ENCODE results near the gene MYO5B.

Gene MYO5B

GRCh38 chr18:49875783-49876182, 319.2 kb downstream of the MYO5B start:
- no peak overlapping the region for H3K4me3 ChIP-seq (ENCODE audit: low read depth in 1 of 2, low read length in 2 of 2)
- H3K9me3 ChIP-seq (ENCODE audit: control insufficient read depth in 1 of 2, low read length in 2 of 2): no peaks in the 10 kb centered on the region
- no peaks in the 10 kb centered on the region for H3K4me1 ChIP-seq (ENCODE audit: control insufficient read depth in 1 of 2, insufficient read depth in 2 of 2, low read length in 2 of 2)
- no peaks in the 10 kb centered on the region for H3K27me3 ChIP-seq (ENCODE audit: low read depth, low read length)
- H3K36me3 ChIP-seq (ENCODE audit: control insufficient read depth in 1 of 2, insufficient read depth in 2 of 2, low read length in 2 of 2): no peaks in the 10 kb centered on the region
- H3K27ac ChIP-seq (ENCODE audit: low read length): no peak overlapping the region

GRCh38 chr18:49875155-49875554, 319.8 kb downstream of the MYO5B start:
- no peak overlapping the region for H3K27ac ChIP-seq (ENCODE audit: low read length)
- H3K9me3 ChIP-seq (ENCODE audit: control insufficient read depth in 1 of 2, low read length in 2 of 2): no peaks in the 10 kb centered on the region
- no peaks in the 10 kb centered on the region for H3K27me3 ChIP-seq (ENCODE audit: low read depth, low read length)
- no peak overlapping the region for H3K4me3 ChIP-seq (ENCODE audit: low read depth in 1 of 2, low read length in 2 of 2)
- H3K36me3 ChIP-seq (ENCODE audit: control insufficient read depth in 1 of 2, insufficient read depth in 2 of 2, low read length in 2 of 2): no peaks in the 10 kb centered on the region
- H3K4me1 ChIP-seq (ENCODE audit: control insufficient read depth in 1 of 2, insufficient read depth in 2 of 2, low read length in 2 of 2): no peaks in the 10 kb centered on the region

- no peak overlapping the region for H3K27ac ChIP-seq (ENCODE audit: low read length)
- no peaks in the 10 kb centered on the region for H3K4me1 ChIP-seq (ENCODE audit: control insufficient read depth in 1 of 2, insufficient read depth in 2 of 2, low read length in 2 of 2)
- H3K27me3 ChIP-seq (ENCODE audit: low read depth, low read length): no peaks in the 10 kb centered on the region
- H3K36me3 ChIP-seq (ENCODE audit: control insufficient read depth in 1 of 2, insufficient read depth in 2 of 2, low read length in 2 of 2): no peaks in the 10 kb centered on the region
- no peaks in the 10 kb centered on the region for H3K9me3 ChIP-seq (ENCODE audit: control insufficient read depth in 1 of 2, low read length in 2 of 2)
- H3K4me3 ChIP-seq (ENCODE audit: low read depth in 1 of 2, low read length in 2 of 2): no peak overlapping the region
Measured at GRCh38 chr18:49874238-49874637, 320.7 kb downstream of the MYO5B start.

- Histone ChIP-seq H3K4me1 (ENCODE audit: control insufficient read depth in 1 of 2, insufficient read depth in 2 of 2, low read length in 2 of 2) (no peaks in the 10 kb centered on the region), H3K9me3 (ENCODE audit: control insufficient read depth in 1 of 2, low read length in 2 of 2) (no peaks in the 10 kb centered on the region), H3K27me3 (ENCODE audit: low read depth, low read length) (no peaks in the 10 kb centered on the region), H3K4me3 (ENCODE audit: low read depth in 1 of 2, low read length in 2 of 2) (no peak overlapping the region), H3K27ac (ENCODE audit: low read length) (no peak overlapping the region), H3K36me3 (ENCODE audit: control insufficient read depth in 1 of 2, insufficient read depth in 2 of 2, low read length in 2 of 2) (no peaks in the 10 kb centered on the region)
Measured at GRCh38 chr18:49869354-49869753, 325.6 kb downstream of the MYO5B start.

- Histone ChIP-seq H3K27ac (ENCODE audit: low read length) (no peak overlapping the region), H3K4me1 (ENCODE audit: control insufficient read depth in 1 of 2, insufficient read depth in 2 of 2, low read length in 2 of 2) (no peaks in the 10 kb centered on the region)
Measured at GRCh38 chr18:49866680-49867079, 328.3 kb downstream of the MYO5B start.

GRCh38 chr18:49865401-49865800, 329.5 kb downstream of the MYO5B start:
- H3K4me3 ChIP-seq (ENCODE audit: low read depth in 1 of 2, low read length in 2 of 2): no peak overlapping the region
- H3K36me3 ChIP-seq (ENCODE audit: control insufficient read depth in 1 of 2, insufficient read depth in 2 of 2, low read length in 2 of 2): no peaks in the 10 kb centered on the region
- H3K27me3 ChIP-seq (ENCODE audit: low read depth, low read length): no peaks in the 10 kb centered on the region
- H3K9me3 ChIP-seq (ENCODE audit: control insufficient read depth in 1 of 2, low read length in 2 of 2): no peaks in the 10 kb centered on the region
- no peaks in the 10 kb centered on the region for H3K4me1 ChIP-seq (ENCODE audit: control insufficient read depth in 1 of 2, insufficient read depth in 2 of 2, low read length in 2 of 2)
- no peak overlapping the region for H3K27ac ChIP-seq (ENCODE audit: low read length)

More at GRCh38 chr18:49866680-49867079, 328.3 kb downstream of the MYO5B start:
- Histone ChIP-seq H3K4me3 (ENCODE audit: low read depth in 1 of 2, low read length in 2 of 2) (no peak overlapping the region), H3K9me3 (ENCODE audit: control insufficient read depth in 1 of 2, low read length in 2 of 2) (no peaks in the 10 kb centered on the region), H3K36me3 (ENCODE audit: control insufficient read depth in 1 of 2, insufficient read depth in 2 of 2, low read length in 2 of 2) (no peaks in the 10 kb centered on the region), H3K27me3 (ENCODE audit: low read depth, low read length) (no peaks in the 10 kb centered on the region)

- no peak overlapping the region for H3K4me3 ChIP-seq (ENCODE audit: low read depth in 1 of 2, low read length in 2 of 2)
Measured at GRCh38 chr18:49863769-49864621, 331.0 kb downstream of the MYO5B start.

GRCh38 chr18:49862656-49863385, 332.1 kb downstream of the MYO5B start:
- no peak overlapping the region for H3K4me3 ChIP-seq (ENCODE audit: low read depth in 1 of 2, low read length in 2 of 2)
- H3K27ac ChIP-seq (ENCODE audit: low read length): no peak overlapping the region

More at GRCh38 chr18:49863769-49864621, 331.0 kb downstream of the MYO5B start:
- Histone ChIP-seq H3K9me3 (ENCODE audit: control insufficient read depth in 1 of 2, low read length in 2 of 2) (no peaks in the 10 kb centered on the region), H3K4me1 (ENCODE audit: control insufficient read depth in 1 of 2, insufficient read depth in 2 of 2, low read length in 2 of 2) (no peaks in the 10 kb centered on the region), H3K27ac (ENCODE audit: low read length) (no peak overlapping the region), H3K36me3 (ENCODE audit: control insufficient read depth in 1 of 2, insufficient read depth in 2 of 2, low read length in 2 of 2) (no peaks in the 10 kb centered on the region), H3K27me3 (ENCODE audit: low read depth, low read length) (no peaks in the 10 kb centered on the region)

GRCh38 chr18:49861659-49862058, 333.3 kb downstream of the MYO5B start:
- Histone ChIP-seq H3K9me3 (ENCODE audit: control insufficient read depth in 1 of 2, low read length in 2 of 2) (no peaks in the 10 kb centered on the region), H3K36me3 (ENCODE audit: control insufficient read depth in 1 of 2, insufficient read depth in 2 of 2, low read length in 2 of 2) (no peaks in the 10 kb centered on the region), H3K4me3 (ENCODE audit: low read depth in 1 of 2, low read length in 2 of 2) (no peak overlapping the region)

More at GRCh38 chr18:49862656-49863385, 332.1 kb downstream of the MYO5B start:
- no peaks in the 10 kb centered on the region for H3K4me1 ChIP-seq (ENCODE audit: control insufficient read depth in 1 of 2, insufficient read depth in 2 of 2, low read length in 2 of 2)
- H3K36me3 ChIP-seq (ENCODE audit: control insufficient read depth in 1 of 2, insufficient read depth in 2 of 2, low read length in 2 of 2): no peaks in the 10 kb centered on the region
- no peaks in the 10 kb centered on the region for H3K9me3 ChIP-seq (ENCODE audit: control insufficient read depth in 1 of 2, low read length in 2 of 2)
- H3K27me3 ChIP-seq (ENCODE audit: low read depth, low read length): no peaks in the 10 kb centered on the region

GRCh38 chr18:49859725-49860124, 335.2 kb downstream of the MYO5B start:
- H3K27me3 ChIP-seq (ENCODE audit: low read depth, low read length): no peaks in the 10 kb centered on the region
- H3K4me1 ChIP-seq (ENCODE audit: control insufficient read depth in 1 of 2, insufficient read depth in 2 of 2, low read length in 2 of 2): no peaks in the 10 kb centered on the region
- H3K27ac ChIP-seq (ENCODE audit: low read length): peak overlapping the region; percentile 89
- no peaks in the 10 kb centered on the region for H3K36me3 ChIP-seq (ENCODE audit: control insufficient read depth in 1 of 2, insufficient read depth in 2 of 2, low read length in 2 of 2)
- no peaks in the 10 kb centered on the region for H3K9me3 ChIP-seq (ENCODE audit: control insufficient read depth in 1 of 2, low read length in 2 of 2)
- H3K4me3 ChIP-seq (ENCODE audit: low read depth in 1 of 2, low read length in 2 of 2): no peak overlapping the region

More at GRCh38 chr18:49861659-49862058, 333.3 kb downstream of the MYO5B start:
- H3K4me1 ChIP-seq (ENCODE audit: control insufficient read depth in 1 of 2, insufficient read depth in 2 of 2, low read length in 2 of 2): no peaks in the 10 kb centered on the region
- no peaks in the 10 kb centered on the region for H3K27me3 ChIP-seq (ENCODE audit: low read depth, low read length)
- no peak overlapping the region for H3K27ac ChIP-seq (ENCODE audit: low read length)

- H3K27me3 ChIP-seq (ENCODE audit: low read depth, low read length): no peaks in the 10 kb centered on the region
Measured at GRCh38 chr18:49859021-49859359, 336.0 kb downstream of the MYO5B start.

More at GRCh38 chr18:49859021-49859359, 336.0 kb downstream of the MYO5B start:
- H3K4me1 ChIP-seq (ENCODE audit: control insufficient read depth in 1 of 2, insufficient read depth in 2 of 2, low read length in 2 of 2): no peaks in the 10 kb centered on the region
- H3K4me3 ChIP-seq (ENCODE audit: low read depth in 1 of 2, low read length in 2 of 2): no peak overlapping the region
- H3K36me3 ChIP-seq (ENCODE audit: control insufficient read depth in 1 of 2, insufficient read depth in 2 of 2, low read length in 2 of 2): no peaks in the 10 kb centered on the region
- H3K27ac ChIP-seq (ENCODE audit: low read length): peak overlapping the region; percentile 89
- no peaks in the 10 kb centered on the region for H3K9me3 ChIP-seq (ENCODE audit: control insufficient read depth in 1 of 2, low read length in 2 of 2)

Data from muscle layer of duodenum (tissue), 2 donors.